ENCODE results near the gene SBF1.
A peak's percentile ranks its signal among the peaks of the same experiment; 100 is the strongest.

SBF1 gene

DNA sequence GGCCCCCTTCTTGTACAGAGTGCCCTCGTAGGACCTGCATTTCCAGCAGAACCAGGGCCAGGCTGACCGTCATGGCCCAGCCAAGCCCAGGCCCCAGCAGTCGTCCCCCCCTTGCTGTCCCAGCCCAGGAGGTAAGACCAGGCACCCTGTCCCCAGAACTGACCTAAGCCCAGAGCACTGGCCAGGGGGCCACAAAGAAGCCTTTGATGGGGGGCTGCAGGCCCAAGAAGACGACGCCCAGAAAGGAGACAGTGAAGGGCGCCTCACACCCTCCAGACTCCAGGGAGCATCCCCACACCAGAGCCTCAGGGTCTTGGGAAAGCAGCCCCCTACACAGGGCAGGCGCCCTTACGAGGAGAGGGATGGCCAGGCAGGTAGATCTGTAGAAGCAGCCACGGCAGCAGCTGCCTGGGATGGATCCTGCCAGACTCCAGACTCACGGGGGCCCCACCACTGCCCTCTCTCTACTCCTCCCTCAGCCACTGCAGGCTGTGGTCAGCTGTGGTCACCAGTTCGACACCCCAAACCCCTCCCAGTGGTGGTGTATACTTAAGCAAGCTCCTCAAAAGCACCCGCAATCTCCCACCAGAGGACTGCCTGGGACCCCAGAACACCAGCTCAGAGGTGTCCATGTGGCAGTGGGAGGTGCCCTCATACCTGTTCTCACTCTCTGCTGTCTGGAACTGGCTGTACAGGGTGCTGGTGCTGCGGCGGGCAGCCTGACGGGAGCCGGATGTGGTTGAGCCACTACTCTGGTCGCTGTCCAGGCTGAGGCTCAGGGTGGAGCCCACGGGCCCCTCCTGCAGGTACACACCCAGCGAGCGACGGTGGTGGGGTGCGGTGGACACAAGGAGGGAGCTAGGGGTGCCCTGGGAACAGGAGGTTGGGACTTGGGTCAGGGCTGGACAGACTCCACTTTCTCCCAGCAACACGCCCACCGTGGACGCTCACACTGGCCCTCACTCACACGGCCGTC is 27.0 kb downstream of the SBF1 start:
- intact Hi-C loops (cut with DNase I) = no loop called here
- DNase-seq = peak in 1 of 10 donors; percentile 77

DNA sequence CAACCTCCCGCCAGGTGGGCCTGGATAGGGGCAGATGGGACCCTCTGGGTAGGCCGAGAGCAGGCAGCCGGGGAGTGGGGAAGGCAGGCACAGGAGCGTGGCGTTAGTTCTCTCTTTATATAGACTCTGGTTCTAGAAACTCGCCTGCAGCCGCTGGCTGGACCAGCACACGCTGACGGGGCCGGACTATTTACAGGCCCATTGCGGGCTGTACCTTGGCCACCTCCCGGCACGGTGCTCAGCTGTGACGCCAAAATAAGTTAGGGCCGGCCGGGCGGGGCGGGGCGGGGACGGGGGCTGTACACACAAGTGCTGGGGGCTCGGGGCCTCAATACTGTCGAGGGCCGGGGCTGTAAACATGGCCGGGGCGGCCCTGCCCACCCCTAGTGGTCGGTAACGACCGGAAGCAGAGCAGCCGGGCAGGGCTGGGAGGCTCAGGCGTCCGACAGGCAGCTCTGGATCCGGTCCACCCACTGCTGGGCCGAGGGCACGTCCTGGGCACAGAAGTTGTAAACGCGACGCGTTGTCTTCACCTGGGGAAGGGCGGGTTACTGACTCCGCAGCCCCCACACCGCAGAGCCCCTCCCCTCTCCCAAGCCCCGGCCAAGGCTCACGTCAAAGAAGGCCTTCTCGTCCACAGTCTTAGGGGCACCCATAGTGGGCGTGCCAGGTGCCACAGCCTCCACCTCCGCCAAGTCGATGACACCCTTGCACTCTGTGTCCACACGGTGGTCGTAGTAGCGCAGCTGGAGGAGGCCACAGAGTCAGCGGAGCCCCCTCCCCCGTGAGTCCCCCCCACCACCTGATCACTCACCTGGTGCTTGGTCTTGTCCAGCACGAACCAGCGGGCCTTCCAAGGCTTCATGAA is 27.9 kb downstream of the SBF1 start:
- no peak for DNase-seq
- intact Hi-C loops (cut with DNase I) = no loop called here

GRCh38 chr22:50445880-50446707 is 28.7 kb downstream of the SBF1 start:
- no peak for DNase-seq
- intact Hi-C loops (cut with DNase I) = no loop called here

- DNase-seq = peak in 1 of 10 donors; percentile 86
- intact Hi-C loops (cut with DNase I) = no loop called here
Measured at GRCh38 chr22:50445071-50445879, 29.6 kb downstream of the SBF1 start.

- intact Hi-C loops (cut with DNase I) = no loop called here
- peak in 1 of 10 donors; percentile 62 for DNase-seq
Measured at GRCh38 chr22:50444663-50445062, 30.2 kb downstream of the SBF1 start.

DNA sequence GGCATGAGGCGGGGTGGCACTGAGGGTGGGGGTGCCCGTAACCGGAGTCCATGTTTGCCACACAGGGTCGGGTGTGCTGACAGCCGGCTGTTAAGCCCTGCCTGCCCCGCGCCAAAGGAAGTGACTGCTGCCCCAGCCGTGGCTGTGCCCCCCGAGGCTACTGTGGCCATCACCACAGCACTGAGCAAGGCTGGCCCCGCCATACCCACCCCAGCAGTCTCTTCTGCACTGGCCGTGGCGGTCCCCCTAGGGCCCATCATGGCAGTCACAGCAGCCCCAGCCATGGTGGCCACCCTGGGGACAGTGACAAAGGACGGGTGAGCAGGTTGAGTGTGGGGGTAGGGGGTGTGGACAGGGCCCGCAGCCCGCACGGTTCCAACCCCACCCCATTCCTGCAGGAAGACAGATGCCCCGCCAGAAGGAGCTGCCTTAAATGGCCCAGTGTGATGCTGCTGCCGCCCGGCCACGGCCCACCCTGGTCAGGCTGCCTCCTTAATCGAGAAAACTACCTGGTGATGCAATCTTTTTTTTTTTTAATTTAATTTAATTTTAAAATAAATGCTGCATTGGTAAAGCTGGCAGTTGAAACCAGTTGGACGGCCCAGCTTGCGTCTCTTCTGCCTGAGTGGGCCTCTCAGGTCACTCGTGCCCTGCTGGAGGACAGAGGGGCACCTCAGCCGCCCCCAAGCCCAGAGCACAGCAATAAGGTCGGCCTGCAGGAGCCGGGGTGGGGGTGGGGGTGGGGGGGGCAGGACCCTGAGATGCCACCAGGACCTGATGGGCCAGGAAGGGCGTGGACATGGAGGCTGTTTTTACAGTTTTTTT is 30.8 kb downstream of the SBF1 start:
- intact Hi-C loops (cut with DNase I) = no loop called here
- peak in 1 of 10 donors; percentile 86 for DNase-seq

DNA sequence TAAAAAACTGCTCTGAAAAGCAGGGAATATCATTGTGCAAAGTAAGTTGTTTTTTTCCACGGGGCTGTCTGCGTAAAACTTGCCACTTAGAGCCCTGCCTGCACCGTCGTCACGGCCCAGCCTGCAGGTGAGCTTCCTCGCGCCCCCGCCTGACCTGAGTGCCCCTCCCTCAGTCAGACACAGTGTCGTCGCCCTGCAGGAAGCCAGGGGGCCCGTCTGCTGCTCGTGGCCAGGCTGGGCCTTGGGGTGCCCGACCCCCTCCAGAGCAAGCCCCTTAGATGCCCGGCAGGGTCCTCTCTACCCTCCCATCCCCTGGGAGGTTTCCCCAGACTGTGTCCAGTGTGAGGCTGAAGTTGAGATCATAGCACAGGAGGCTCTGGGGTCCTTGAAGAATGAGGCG is 31.6 kb downstream of the SBF1 start:
- peak in 1 of 10 donors; percentile 75 for DNase-seq
- intact Hi-C loops (cut with DNase I) = no loop called here

- intact Hi-C loops (cut with DNase I) = no loop called here
- peak in 1 of 10 donors; percentile 77 for DNase-seq
Measured at GRCh38 chr22:50441428-50441993, 33.3 kb downstream of the SBF1 start.

- intact Hi-C loops (cut with DNase I) = no loop called here
- DNase-seq = peak in 2 of 10 donors; percentile 6 to 82
Measured at GRCh38 chr22:50440544-50441249, 34.1 kb downstream of the SBF1 start.

DNA sequence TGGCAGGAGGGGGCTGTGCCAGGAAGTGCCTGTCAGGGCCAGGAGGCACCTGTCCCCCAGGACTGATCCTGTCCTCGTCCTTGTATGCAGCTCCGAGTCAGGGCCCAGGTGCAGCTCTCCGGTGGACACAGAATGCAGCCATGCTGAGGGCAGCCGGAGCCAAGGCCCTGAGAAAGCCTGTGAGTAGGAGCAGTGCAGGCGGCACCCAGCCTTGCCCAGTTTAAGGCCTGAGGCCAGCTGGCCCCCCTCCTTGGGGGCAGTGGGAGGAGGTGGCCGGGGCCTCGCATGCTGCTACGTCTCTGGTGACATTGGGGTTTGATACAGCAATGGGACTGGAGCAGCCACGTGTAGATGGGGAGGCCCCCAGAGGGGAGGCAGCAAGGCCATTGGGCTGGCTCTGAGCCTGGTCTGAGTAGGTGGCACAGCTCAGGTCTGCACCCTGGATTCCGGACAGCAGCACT is 34.9 kb downstream of the SBF1 start:
- intact Hi-C loops (cut with DNase I) = no loop called here
- DNase-seq = no peak

DNA sequence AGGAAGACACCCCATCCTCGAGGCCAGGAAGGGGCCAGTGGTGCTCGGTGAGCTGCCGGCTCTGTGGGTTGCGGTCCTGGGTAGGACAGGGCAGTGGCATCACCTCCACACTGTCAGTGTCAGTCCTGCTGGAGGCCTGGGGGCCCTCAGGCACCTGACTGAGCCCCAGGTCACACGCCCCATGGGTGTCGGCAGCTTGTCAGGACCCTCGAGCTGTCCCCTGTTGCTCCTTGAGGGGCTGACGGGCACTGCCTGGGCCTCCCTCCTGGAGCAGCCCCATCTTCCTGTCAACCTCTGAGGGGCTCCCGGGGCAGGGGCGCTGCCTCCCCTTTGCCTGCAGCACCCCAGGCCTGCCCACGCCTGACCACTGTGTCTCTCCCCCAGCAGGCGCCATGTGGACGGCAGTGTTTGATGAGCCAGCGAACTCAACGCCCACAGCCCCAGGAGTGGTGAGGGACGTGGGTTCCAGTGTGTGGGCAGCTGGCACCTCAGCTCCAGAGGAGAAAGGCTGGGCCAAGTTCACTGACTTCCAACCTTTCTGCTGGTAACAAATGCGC is 35.4 kb downstream of the SBF1 start:
- intact Hi-C loops (cut with DNase I) = no loop called here

DNA sequence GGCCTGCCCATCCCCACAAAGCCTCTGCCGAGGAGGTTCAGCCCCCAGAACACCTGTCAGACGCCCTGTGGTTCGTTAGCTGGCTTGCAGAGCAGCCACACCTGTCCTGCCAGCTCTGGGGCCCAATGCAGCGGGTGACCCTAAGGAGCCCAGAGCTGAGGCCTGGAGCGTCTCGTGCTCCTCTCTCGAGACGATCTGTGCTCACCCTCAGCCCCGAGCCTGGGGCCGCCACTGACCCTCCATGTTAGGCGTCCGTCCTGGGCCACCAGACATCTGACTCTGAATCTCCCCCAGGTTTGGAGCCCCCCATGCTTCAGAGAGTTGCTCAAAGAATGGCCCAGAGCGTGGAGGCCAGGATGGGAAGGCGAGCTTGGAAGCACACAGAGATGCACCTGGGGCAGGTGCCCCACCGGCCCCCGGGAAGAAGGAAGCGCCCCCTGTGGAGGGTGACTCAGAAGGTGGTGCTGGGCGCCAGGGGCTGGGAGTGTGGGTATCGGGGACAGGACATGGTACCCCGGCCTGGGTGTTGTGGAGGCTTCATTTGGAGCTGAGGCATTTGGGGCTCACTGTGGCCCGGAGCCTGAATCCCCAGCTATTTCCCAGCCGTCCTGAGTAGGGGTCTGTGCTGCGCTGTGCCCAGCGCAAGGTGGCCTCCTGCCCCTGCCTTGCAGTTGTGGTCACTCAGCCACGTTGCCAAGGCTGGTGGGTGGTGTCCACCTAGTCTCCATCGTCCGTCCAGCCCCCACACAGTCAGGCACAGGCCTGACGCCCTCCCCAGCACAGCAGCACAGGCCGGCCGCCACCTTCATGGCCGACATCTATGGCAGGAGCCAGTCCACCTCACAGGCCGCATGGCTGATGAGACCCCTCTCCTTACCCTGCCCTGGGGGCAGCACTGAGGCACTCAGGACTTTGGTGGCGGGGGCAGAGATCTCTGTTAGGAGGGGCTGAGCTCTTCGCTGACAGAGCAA is 36.2 kb downstream of the SBF1 start:
- peak in 2 of 10 donors; percentile 59 to 81 for DNase-seq
- intact Hi-C loops (cut with DNase I) = no loop called here

More for the DNA sequence above, 35.4 kb downstream of the SBF1 start:
- DNase-seq = peak in 1 of 10 donors; percentile 75

- peak in 2 of 10 donors; percentile 52 to 66 for DNase-seq
- intact Hi-C loops (cut with DNase I) = no loop called here
Measured at GRCh38 chr22:50437511-50438304, 37.1 kb downstream of the SBF1 start.

DNA sequence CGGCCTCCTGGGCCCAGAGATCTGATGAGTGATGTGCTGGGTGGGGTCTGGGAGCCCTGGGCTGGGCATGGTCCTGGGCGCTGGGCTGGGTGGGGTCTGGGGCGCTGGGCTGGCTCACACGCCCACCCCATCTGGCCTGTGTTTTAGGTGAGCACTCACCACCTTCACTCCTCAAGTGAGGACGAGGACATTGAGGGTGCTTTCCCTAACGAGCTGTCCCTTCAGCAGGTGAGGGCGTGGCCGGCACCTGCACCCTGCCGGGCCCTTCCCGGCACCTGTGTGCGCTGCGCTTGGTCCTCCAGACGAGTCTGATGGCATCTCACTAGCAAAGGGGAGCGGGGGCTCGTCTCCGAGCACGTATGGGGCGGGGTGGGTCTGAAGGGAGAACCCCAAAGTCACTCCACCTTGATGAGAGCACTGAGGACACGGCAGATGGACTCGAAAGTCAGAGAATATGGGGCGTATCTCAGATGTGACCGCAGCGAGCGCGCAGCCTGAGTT is 37.9 kb downstream of the SBF1 start:
- peak in 2 of 10 donors; percentile 66 to 75 for DNase-seq
- intact Hi-C loops (cut with DNase I) = no loop called here
